DOHH2 (cell line): ENCODE data around the gene VPS26A.

Experiments used
- H3F3A ChIP-seq: fragments of 200-600 bp; sonication (generic), shearing (Covaris generic); 2 replicates; pipeline ENCODE4 v1.6.0; 2016; ENCODE audit warnings: antibody characterized with exemption, mild to moderate bottlenecking; ENCODE audit not compliant: control insufficient read depth, insufficient read depth
- H3K27ac ChIP-seq: fragments of 200-600 bp; sonication (generic); 2 replicates; pipeline ENCODE4 v1.5.1; 2014; ENCODE audit warnings: low read depth, mild to moderate bottlenecking, low read length, moderate library complexity
- H3K27me3 ChIP-seq: fragments of 200-600 bp; sonication (generic); 2 replicates; pipeline ENCODE4 v1.6.1; 2014; ENCODE audit warnings: mild to moderate bottlenecking, low read length, mixed read lengths; ENCODE audit not compliant: control insufficient read depth
- H3K36me3 ChIP-seq: fragments of 200-600 bp; sonication (generic); 2 replicates; pipeline ENCODE4 v1.6.1; 2014; ENCODE audit warnings: mild to moderate bottlenecking, low read length, moderate library complexity, mixed read lengths; ENCODE audit not compliant: control insufficient read depth
- H3K4me1 ChIP-seq: fragments of 200-600 bp; sonication (generic); 2 replicates; pipeline ENCODE4 v1.6.1; 2014; ENCODE audit warnings: mild to moderate bottlenecking, low read length, mixed read lengths; ENCODE audit not compliant: control insufficient read depth
- H3K4me2 ChIP-seq: fragments of 200-600 bp; sonication (generic); 2 replicates; pipeline ENCODE4 v1.6.0; 2014; ENCODE audit warnings: mild to moderate bottlenecking, low read length, moderate library complexity
- H3K4me3 ChIP-seq: fragments of 200-600 bp; sonication (generic); 2 replicates; pipeline ENCODE4 v1.5.1; 2014; ENCODE audit warnings: mild to moderate bottlenecking, low read length, mixed read lengths
- H3K79me2 ChIP-seq: fragments of 200-600 bp; sonication (generic); 2 replicates; pipeline ENCODE4 v1.6.1; 2014; ENCODE audit warnings: mild to moderate bottlenecking, low read length, mixed read lengths; ENCODE audit not compliant: control insufficient read depth
- H3K9me2 ChIP-seq: fragments of 200-600 bp; sonication (generic); replicated peaks from 2 replicates; pipeline ENCODE4 v1.6.1; 2014; ENCODE audit warnings: mild to moderate bottlenecking, low read length, mixed read lengths; ENCODE audit not compliant: control insufficient read depth
- H3K9me3 ChIP-seq: fragments of 200-600 bp; sonication (generic); 2 replicates; pipeline ENCODE4 v1.6.1; 2014; ENCODE audit warnings: antibody characterized with exemption, low read length, mixed read lengths; ENCODE audit not compliant: control insufficient read depth, insufficient read depth
- H4K20me1 ChIP-seq: fragments of 200-600 bp; sonication (generic); 2 replicates; pipeline ENCODE4 v1.6.0; 2014; ENCODE audit warnings: low read depth, mild to moderate bottlenecking, antibody characterized with exemption, low read length, moderate library complexity; ENCODE audit not compliant: control insufficient read depth, insufficient read depth
- EZH2phosphoT487 ChIP-seq: fragments of 200-600 bp; sonication (generic); IDR thresholded peaks from 2 replicates; pipeline ENCODE4 v1.6.1; 2017; ENCODE audit warnings: borderline replicate concordance, mild to moderate bottlenecking, antibody characterized with exemption, low read length, moderate library complexity, mixed read lengths
- TF ChIP-seq, protein P1 (sequence below): fragments of 200-600 bp; sonication (generic); IDR thresholded peaks from one replicate; pipeline ENCODE4 v1.5.1; 2014; ENCODE audit warnings: antibody characterized with exemption, mild to moderate bottlenecking, low read depth, low read length; ENCODE audit not compliant: poor library complexity, severe bottlenecking

VPS26A gene

DNA sequence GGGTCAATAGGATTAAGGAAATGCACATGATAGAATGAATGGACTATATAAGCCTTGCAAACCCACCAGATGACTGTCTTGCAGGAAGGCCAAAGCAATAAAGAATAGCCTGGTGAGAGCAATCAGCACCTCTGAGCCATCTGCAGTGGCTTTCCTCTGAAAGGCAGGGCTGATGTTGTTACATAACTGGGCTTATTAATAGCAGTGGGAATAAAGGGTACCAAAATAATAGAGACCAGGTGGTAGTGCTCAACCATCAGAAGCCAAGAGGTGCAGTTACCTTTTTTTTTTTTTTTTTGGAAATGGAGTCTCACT is 16.8 kb upstream of the VPS26A start:
- H3K9me2 ChIP-seq: no peaks in the 10 kb centered on the region
- H3F3A ChIP-seq: no peaks in the 10 kb centered on the region
- H3K27ac ChIP-seq: no peak overlapping the region
- no peaks in the 10 kb centered on the region for H3K79me2 ChIP-seq
- no peak overlapping the region for H3K4me3 ChIP-seq
- no peaks in the 10 kb centered on the region for H3K27me3 ChIP-seq
- TF ChIP-seq, protein P1, sequence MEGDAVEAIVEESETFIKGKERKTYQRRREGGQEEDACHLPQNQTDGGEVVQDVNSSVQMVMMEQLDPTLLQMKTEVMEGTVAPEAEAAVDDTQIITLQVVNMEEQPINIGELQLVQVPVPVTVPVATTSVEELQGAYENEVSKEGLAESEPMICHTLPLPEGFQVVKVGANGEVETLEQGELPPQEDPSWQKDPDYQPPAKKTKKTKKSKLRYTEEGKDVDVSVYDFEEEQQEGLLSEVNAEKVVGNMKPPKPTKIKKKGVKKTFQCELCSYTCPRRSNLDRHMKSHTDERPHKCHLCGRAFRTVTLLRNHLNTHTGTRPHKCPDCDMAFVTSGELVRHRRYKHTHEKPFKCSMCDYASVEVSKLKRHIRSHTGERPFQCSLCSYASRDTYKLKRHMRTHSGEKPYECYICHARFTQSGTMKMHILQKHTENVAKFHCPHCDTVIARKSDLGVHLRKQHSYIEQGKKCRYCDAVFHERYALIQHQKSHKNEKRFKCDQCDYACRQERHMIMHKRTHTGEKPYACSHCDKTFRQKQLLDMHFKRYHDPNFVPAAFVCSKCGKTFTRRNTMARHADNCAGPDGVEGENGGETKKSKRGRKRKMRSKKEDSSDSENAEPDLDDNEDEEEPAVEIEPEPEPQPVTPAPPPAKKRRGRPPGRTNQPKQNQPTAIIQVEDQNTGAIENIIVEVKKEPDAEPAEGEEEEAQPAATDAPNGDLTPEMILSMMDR: no peak
- no peak for TF ChIP-seq EZH2phosphoT487
- H3K4me1 ChIP-seq: no peaks in the 10 kb centered on the region
- H3K9me3 ChIP-seq: no peaks in the 10 kb centered on the region
- H3K36me3 ChIP-seq: no peaks in the 10 kb centered on the region
- no peak overlapping the region for H3K4me2 ChIP-seq
- H4K20me1 ChIP-seq: no peaks in the 10 kb centered on the region

DNA sequence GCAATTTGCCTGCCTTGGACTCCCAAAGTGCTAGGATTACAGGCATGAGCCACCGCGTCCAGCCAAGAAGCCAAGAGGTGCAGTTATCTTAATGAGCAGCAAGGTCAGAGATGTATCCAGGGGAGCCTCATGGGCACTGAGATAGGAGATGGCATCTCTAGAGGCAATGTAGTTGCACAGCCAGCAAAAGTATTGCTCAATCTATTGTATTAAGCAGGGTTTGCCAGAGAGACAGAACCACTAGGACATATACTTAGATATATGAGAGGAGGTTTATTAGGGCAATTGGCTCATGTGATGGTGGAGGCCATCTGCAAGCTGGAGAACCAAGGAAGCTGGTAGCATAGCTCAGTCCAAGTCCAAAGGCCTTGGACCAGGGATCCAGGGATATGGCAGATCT is 16.3 kb upstream of the VPS26A start:
- Histone ChIP-seq H4K20me1 (no peaks in the 10 kb centered on the region), H3K27me3 (no peaks in the 10 kb centered on the region), H3K9me2 (no peaks in the 10 kb centered on the region), H3K4me3 (no peak overlapping the region), H3F3A (no peaks in the 10 kb centered on the region), H3K4me1 (no peaks in the 10 kb centered on the region), H3K27ac (no peak overlapping the region), H3K36me3 (no peaks in the 10 kb centered on the region), H3K9me3 (no peaks in the 10 kb centered on the region), H3K79me2 (no peaks in the 10 kb centered on the region), H3K4me2 (no peak overlapping the region)
- TF ChIP-seq, protein P1: no peak
- no peak for TF ChIP-seq EZH2phosphoT487

DNA sequence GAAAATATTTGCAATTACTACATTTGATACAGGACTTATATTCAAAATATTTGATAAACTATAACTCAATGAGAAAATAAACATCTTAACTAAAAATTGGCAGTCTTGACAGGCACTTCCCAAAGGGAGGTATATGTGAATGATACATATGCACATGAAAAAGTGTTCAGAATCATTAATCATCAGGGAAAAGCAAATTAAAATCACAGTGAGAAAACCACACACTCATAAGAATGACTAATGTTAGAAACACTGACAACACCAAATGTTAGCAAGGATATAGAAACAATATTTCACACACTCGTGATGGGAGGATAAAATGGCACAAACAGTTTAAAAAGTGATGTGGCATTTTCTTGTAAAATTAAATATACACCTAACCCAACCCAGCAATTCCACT is 4.1 kb upstream of the VPS26A start:
- TF ChIP-seq, protein P1: no peak
- no peak for TF ChIP-seq EZH2phosphoT487
- no peaks in the 10 kb centered on the region for H3K27me3 ChIP-seq
- 0 out of 2 replicates have a peak, but pooled peaks cover 5% of the 10 kb centered on the region for H3F3A ChIP-seq
- H3K9me3 ChIP-seq: no peaks in the 10 kb centered on the region
- no peaks in the 10 kb centered on the region for H3K36me3 ChIP-seq
- H4K20me1 ChIP-seq: no peaks in the 10 kb centered on the region
- H3K4me3 ChIP-seq: no peak overlapping the region
- H3K27ac ChIP-seq: no peak overlapping the region
- no peak overlapping the region for H3K4me2 ChIP-seq
- no peaks in the 10 kb centered on the region for H3K9me2 ChIP-seq
- peaks cover 7% of the 10 kb centered on the region for H3K4me1 ChIP-seq
- H3K79me2 ChIP-seq: peaks cover 9% of the 10 kb centered on the region

DNA sequence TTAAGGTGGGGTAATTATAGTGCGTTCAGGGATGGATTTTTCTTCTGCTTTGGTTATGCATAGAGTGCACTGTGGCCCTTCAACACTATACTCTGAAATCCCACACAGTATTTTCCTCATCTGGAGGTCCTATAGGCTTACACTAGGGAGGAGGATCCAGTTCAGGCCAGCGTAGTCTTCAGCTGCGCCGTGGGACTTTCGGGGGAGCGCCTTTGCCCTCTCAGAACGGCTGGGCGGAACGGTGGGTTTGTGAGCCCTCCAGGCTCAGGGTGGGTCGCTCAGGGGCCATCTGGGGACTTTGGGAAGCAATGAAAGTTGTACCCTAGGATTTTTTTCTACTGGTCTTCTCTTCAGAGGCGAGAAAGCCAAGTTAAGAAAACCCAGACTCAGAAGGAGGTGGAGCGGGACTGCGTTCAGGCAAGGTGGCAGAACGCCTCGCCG is 652 bp upstream of the VPS26A start:
- Histone ChIP-seq H4K20me1 (no peaks in the 10 kb centered on the region), H3K79me2 (peaks cover 41% of the 10 kb centered on the region), H3K36me3 (no peaks in the 10 kb centered on the region), H3K4me1 (peaks cover 16% of the 10 kb centered on the region), H3K9me2 (no peaks in the 10 kb centered on the region), H3K27me3 (no peaks in the 10 kb centered on the region), H3K9me3 (no peaks in the 10 kb centered on the region), H3K27ac (peak overlapping the region; percentile 80), H3K4me3 (peak overlapping the region; percentile 81), H3F3A (0 out of 2 replicates have a peak, but pooled peaks cover 5% of the 10 kb centered on the region), H3K4me2 (peak overlapping the region; percentile 86)
- TF ChIP-seq EZH2phosphoT487: no peak
- TF ChIP-seq, protein P1: peak; percentile 59
